HepG2 (cell line): ENCODE results near the gene SPATA33. TPM values are rescaled to one million over a fixed set of nuclear protein-coding genes. Genes with fewer than 3 reads are reported as not detected.

Experiments
- ATF2 ChIP-seq: sonication (generic); formaldehyde crosslinking; IDR thresholded peaks from 2 replicates; pipeline ENCODE4 v1.4.0; 2020; ENCODE audit warnings: missing genetic modification reagents
- HNF4A ChIP-seq: sonication (generic); formaldehyde crosslinking; IDR thresholded peaks from 2 replicates; pipeline ENCODE4 v1.4.0; 2020; ENCODE audit warnings: missing genetic modification reagents
- HOXA3 ChIP-seq: sonication (generic); formaldehyde crosslinking; IDR thresholded peaks from 2 replicates; pipeline ENCODE4 v1.5.0; 2020; ENCODE audit warnings: missing genetic modification reagents
- KDM3A ChIP-seq: IDR thresholded peaks from 2 replicates; pipeline ENCODE4 v1.6.1; 2018; ENCODE audit warnings: low read depth, missing compliant biosample characterization
- MAX ChIP-seq: IDR thresholded peaks from 2 replicates; pipeline ENCODE4 v1.6.1; 2012; ENCODE audit warnings: inconsistent platforms
- NCOA2 ChIP-seq: sonication (generic); formaldehyde crosslinking; IDR thresholded peaks from 2 replicates; pipeline ENCODE4 v1.8.0; 2022; ENCODE audit warnings: inconsistent platforms
- NFE2L1 ChIP-seq: sonication (generic); formaldehyde crosslinking; IDR thresholded peaks from 2 replicates; pipeline ENCODE4 v1.4.0; 2020; ENCODE audit warnings: missing genetic modification reagents, mild to moderate bottlenecking, borderline replicate concordance
- RAD21 ChIP-seq: fragments of 450-650 bp; formaldehyde crosslinking; IDR thresholded peaks from 2 replicates; pipeline ENCODE4 v1.5.0; 2020; ENCODE audit warnings: mild to moderate bottlenecking
- RCOR2 ChIP-seq: IDR thresholded peaks from 2 replicates; pipeline ENCODE4 v1.6.1; 2016; ENCODE audit warnings: missing biosample characterization, missing genetic modification reagents
- TBP ChIP-seq: sonication (generic); formaldehyde crosslinking; IDR thresholded peaks from 2 replicates; pipeline ENCODE4 v1.5.0; 2020; ENCODE audit warnings: missing genetic modification reagents
- TFAP4 ChIP-seq: sonication (generic); IDR thresholded peaks from 2 replicates; pipeline ENCODE4 v1.6.1; 2016; ENCODE audit warnings: low read depth, borderline replicate concordance
- THAP9 ChIP-seq: sonication (generic); formaldehyde crosslinking; IDR thresholded peaks from 2 replicates; pipeline ENCODE4; 2020; ENCODE audit warnings: missing genetic modification reagents, mild to moderate bottlenecking, borderline replicate concordance
- ZFP90 ChIP-seq: sonication (generic); formaldehyde crosslinking; IDR thresholded peaks from 2 replicates; pipeline ENCODE4 v1.8.0; 2022; ENCODE audit warnings: missing genetic modification reagents, mild to moderate bottlenecking, inconsistent platforms, borderline replicate concordance
- ZFY ChIP-seq: sonication (generic); formaldehyde crosslinking; IDR thresholded peaks from 2 replicates; pipeline ENCODE4 v1.4.0; 2020; ENCODE audit warnings: missing genetic modification reagents
- ZNF224 ChIP-seq: sonication (generic); formaldehyde crosslinking; IDR thresholded peaks from 2 replicates; pipeline ENCODE4 v1.5.0; 2020; ENCODE audit warnings: mild to moderate bottlenecking, missing genetic modification reagents
- ZNF343 ChIP-seq: sonication (generic); formaldehyde crosslinking; IDR thresholded peaks from 2 replicates; pipeline ENCODE4 v1.4.0; 2020; ENCODE audit warnings: mild to moderate bottlenecking, missing genetic modification reagents
- polyA plus RNA-seq, 8 experiments: library from polyadenylated mRNA; depleted of rRNA in 3 of 8; stranded (reverse) in 7 of 8; unstranded in 1 of 8; fragments of >200 nt; fragmentation: Illumina TruSeq in 4 of 8; extraction: Trizol in 4 of 8; gene quantifications; 2 replicates each; pipeline versions ENCODE4 v1.2.1 to v1.2.3, GENCODE V29; 2011 to 2016; ENCODE audit warnings: low read depth in 4 of 8, missing spikeins in 1 of 8, mixed read lengths in 1 of 8; ENCODE audit not compliant: insufficient read depth in 1 of 8
- total RNA-seq, 5 experiments: library from RNA; depleted of rRNA; stranded (reverse); fragments of >200 nt; fragmentation: Illumina TruSeq; extraction: Trizol; gene quantifications; 2 replicates each; pipeline ENCODE4 v1.2.3, GENCODE V29; 2016; ENCODE audit warnings: low read depth in 1 of 5

Gene SPATA33
- total and polyA plus RNA-seq, 2 of the 13 experiments (the other 11 are each of a cell fraction or from before 2014, with no cell fraction given) = 5.7 to 11.0 TPM

- TF ChIP-seq NFE2L1 (CRISPR knock-in tag) (0 out of 2 replicates have a peak, but pooled peaks have one; percentile 14), HNF4A (CRISPR knock-in tag) (peak; percentile 69), RCOR2 (CRISPR knock-in tag) (no peak), MAX (peak; percentile 39; the same call in 1 of the 2 replicates), TFAP4 (peak; percentile 58; the same call in 1 of the 2 replicates), ZNF224 (CRISPR knock-in tag) (peak; percentile 49; the same call in 1 of the 2 replicates), HOXA3 (CRISPR knock-in tag) (peak; percentile 53; the same call in 1 of the 2 replicates), KDM3A (no peak), ZFY (CRISPR knock-in tag) (peak; percentile 43), NCOA2 (CRISPR knock-in tag) (peak; percentile 53; the same call in 1 of the 2 replicates), ZNF343 (0 out of 2 replicates have a peak, but pooled peaks have one; percentile 49), THAP9 (peak; percentile 6; the same call in 1 of the 2 replicates), RAD21 (CRISPR knock-in tag) (0 out of 2 replicates have a peak, but pooled peaks have one; percentile 8), ATF2 (CRISPR knock-in tag) (peak; percentile 28; the same call in 1 of the 2 replicates), ZFP90 (peak; percentile 45), TBP (no peak)
Observed at GRCh38 chr16:89624777-89625761, 32.6 kb upstream of the SPATA33 start (continued).
